SH-SY5Y (cell line): Measurements from ENCODE around the gene OR6C2.

Experiments used
- GATA2 ChIP-seq: IDR thresholded peaks from 2 replicates; pipeline ENCODE4 v1.6.1; 2011; ENCODE audit warnings: mild to moderate bottlenecking, low read depth, low read length
- GATA3 ChIP-seq: IDR thresholded peaks from 2 replicates; pipeline ENCODE4 v1.6.1; 2011; ENCODE audit warnings: low read depth, mild to moderate bottlenecking, low read length, moderate library complexity

- no peak for TF ChIP-seq GATA2
- TF ChIP-seq GATA3, result no peak
Measured at GRCh38 chr12:55499231-55499630, 55.4 kb downstream of the OR6C2 start.
